HG02623 (cell line): ENCODE measurements around the gene ERMAP.
A peak's percentile ranks its signal among the peaks of the same experiment; 100 is the strongest.

Source experiments
- ATAC-seq: cut with Tn5 transposase; IDR thresholded peaks from one replicate; pipeline ENCODE4 v1.9.1; 2021; ENCODE audit warnings: moderate library complexity; ENCODE audit not compliant: unreplicated experiment

ERMAP gene

DNA sequence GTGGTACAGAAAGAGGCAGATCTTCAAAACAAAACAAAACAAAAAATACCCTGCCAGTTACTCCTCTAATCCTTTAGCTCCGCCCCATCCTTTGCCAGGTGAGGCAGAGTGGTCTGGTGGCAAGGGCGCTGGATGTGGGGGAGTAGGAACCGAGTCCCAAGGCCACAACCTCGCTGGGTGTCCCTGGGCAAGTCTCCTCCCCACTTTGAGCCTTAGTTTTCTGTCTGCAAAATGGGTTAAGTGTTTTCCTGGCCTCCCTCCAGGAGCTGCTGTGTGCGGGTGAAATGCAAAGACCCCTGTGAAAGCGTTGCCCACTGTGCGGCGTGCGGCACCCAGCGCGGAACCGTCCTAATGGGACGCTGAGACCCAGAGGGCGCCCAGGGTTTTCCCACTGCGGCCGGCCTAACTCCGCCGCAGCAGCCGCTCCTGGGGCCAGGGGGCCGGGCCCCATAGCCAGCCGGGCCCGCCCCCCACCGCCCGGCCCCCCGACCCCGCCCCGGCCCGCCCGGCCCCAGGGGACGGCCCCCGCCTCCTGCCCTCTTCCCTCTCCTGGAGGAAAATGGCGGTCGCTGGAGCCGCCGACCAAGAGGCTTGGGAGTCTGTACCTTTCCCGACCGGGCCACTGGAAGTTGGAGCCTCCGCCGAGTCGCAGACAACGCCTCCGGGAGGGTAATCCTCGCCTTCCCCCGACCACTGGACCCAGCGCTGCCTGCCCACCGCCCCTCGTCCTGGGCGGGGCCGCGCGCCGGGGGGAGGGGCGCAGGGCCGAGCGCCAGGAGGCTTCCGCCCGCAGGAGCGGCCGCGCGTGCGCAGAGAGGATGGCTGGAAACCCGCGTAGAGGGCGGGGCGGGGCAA, at the start of gene ERMAP, which contains the start of gene SVBP:
TSS of gene ERMAP (plus strand) at position 538 of the 855 bp plus-strand sequence. CDS start 13,327 bp downstream, outside the sequence.
TSS of gene SVBP (minus strand) at position 813 of the 855 bp plus-strand sequence. CDS start 853 bp downstream, outside the sequence.
- ATAC-seq: peak; percentile 75

- ATAC-seq: peak; percentile 11
Observed at GRCh38 chr1:42767510-42768000, 49.4 kb upstream of the ERMAP start.

DNA sequence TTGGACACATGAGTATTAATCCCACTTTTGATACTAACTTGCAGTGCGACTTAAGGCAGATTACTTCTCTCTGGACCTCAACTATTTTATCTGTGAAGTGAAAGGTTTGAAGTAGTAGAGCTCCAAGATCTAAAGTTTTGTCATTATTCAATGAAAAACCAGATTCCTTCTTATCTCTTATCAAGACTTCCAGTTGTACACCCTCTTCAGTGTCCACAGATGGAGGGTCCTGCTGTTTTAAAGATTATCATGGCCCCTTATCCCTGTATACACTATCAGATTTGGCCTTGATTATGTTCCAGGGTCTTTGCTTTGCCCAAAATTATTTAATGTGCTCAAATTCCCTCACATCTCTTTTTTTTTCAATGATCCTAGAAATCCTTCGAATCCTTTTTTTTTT, 48.8 kb upstream of the ERMAP start:
- no peak for ATAC-seq

DNA sequence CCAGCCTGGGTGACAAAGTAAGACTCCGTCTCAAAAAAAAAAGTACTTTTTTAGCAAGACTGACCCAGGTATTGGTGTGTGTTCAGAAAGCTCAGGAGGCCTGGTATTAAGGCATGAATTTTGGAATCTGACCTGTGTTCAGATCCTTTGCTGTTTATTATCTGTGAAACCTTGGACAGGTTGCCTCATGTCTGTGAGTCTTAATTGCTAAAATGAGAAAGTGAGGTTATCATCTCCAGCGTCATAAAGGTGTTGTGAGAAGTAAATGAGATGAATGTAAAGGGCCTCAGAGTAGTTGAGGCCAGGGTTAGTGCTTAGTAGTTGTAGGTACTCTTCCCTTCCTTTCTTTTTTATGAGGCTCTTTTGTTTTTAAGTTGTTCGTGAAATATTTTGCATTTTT, 47.1 kb upstream of the ERMAP start:
- no peak for ATAC-seq

GRCh38 chr1:42773420-42773819, 43.5 kb upstream of the ERMAP start:
- ATAC-seq: no peak

DNA sequence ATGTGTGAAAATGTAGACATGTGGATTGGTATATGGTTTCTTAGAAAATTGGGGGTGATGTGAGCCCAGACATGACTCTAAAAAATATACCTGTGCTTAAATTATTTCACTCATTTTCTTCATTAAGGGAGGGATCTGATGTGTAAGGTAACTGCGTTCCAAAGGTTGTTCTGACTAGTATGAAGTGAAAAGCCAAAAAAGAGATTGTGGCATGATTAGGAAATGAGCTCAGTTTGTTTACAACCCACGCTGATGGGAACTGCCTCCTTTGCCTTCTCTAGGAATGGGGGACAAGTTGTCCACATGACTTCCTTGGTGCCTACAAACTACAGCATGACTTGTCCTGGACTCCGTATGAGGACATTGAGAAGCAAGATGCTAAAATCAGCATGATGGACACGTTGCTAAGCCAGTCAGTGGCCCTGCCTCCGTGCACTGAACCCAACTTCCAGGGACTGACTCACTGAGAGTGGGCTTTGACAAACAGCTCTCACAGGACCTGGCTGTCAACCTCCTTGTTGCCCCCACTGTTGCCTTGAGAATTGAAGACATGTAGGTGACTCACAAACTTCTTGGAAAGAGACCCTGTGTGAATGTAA, 41.9 kb upstream of the ERMAP start:
- ATAC-seq: no peak

- no peak for ATAC-seq
Observed at GRCh38 chr1:42776502-42776901, 40.4 kb upstream of the ERMAP start.

DNA sequence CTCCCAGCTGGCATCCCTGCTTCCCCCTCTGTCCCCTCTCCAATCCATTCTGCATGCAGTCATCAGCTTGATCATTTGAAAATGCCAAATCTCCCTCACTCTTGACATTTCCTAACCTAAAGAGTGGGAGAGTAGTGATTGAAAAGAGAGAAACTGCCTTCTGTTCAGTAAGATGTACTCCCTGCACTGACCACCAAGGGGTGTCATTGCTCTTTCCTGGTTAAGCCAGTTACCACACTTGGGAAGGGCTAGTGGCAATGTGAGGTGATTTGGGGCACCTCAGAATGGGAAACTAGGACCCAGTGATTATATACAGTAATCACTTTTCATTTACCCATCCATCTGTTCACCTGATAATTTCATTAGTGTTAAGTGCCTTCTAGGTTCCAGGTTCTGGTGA, 39.1 kb upstream of the ERMAP start:
- no peak for ATAC-seq

- no peak for ATAC-seq
Observed at GRCh38 chr1:42779725-42780124, 37.2 kb upstream of the ERMAP start.

- no peak for ATAC-seq
Observed at GRCh38 chr1:42780176-42780575, 36.7 kb upstream of the ERMAP start.

DNA sequence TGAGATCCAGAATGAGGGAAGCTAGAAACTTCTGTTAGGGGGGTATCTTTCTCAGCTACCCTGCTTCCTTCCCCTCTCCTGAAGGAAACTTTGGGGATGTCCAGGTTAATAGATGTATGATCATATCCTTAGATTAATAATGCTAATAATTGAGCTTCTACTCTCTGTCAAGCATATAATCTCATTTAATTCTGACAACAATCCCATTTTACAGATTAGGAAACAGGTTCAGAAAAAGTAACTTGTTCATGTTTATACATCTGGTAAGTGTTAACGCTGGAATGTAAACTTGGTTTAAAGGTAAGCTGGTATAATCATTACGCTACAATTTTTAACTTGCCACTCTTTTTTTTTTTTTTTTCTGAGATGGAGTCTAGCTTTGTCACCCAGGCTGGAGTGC, 33.8 kb upstream of the ERMAP start:
- ATAC-seq: no peak

GRCh38 chr1:42784547-42784945, 32.4 kb upstream of the ERMAP start:
- no peak for ATAC-seq

- no peak for ATAC-seq
Observed at GRCh38 chr1:42784946-42785693, 31.8 kb upstream of the ERMAP start, which contains the start of gene TMEM269. Gene TMEM269, plus strand, starts transcription at chr1:42784991. Its CDS starts 4,903 bp downstream, at chr1:42789894.

- no peak for ATAC-seq
Observed at GRCh38 chr1:42786097-42786496, 30.8 kb upstream of the ERMAP start.

GRCh38 chr1:42788021-42788420, 28.9 kb upstream of the ERMAP start:
- ATAC-seq: no peak

DNA sequence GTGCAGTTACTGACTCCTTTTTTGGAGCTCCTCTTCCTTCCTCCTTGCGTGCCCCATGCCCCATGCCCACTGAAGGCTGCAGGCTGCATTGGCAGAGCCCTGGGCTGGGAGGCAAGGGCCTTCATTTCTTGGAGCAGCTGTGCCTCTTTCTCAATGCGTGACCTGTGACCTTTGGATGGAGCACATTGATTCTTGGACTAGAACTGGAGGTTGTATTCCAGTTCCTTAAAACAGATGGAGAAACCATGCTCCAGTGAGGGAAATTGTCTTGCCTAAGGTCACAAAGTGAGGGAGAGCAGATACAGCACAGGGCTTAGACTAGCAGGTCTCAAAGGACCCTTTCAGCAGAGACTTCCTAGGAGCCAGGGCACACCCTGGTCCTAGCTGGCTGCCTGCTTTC, 23.1 kb upstream of the ERMAP start:
- ATAC-seq: no peak

DNA sequence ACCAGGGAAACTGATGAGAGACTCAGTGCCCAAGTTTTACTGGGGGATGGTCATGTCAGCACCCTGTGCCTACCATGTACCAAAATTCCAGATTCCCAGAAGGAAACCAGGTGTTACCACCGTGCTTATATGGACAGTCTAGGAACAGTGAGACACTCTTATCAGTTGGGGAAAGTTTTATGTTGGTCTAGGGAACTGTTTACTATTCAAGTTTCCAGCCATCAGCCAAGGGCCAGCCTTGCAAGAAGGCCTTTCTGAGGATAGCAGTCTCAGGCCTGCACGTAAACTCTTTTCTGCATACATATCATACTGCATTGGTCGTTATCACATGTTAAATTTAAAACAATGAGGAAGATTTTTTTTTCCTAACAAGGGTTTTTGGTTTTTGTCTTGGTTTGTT, 19.5 kb upstream of the ERMAP start:
- ATAC-seq: no peak

GRCh38 chr1:42797979-42798378, 18.9 kb upstream of the ERMAP start:
- no peak for ATAC-seq

DNA sequence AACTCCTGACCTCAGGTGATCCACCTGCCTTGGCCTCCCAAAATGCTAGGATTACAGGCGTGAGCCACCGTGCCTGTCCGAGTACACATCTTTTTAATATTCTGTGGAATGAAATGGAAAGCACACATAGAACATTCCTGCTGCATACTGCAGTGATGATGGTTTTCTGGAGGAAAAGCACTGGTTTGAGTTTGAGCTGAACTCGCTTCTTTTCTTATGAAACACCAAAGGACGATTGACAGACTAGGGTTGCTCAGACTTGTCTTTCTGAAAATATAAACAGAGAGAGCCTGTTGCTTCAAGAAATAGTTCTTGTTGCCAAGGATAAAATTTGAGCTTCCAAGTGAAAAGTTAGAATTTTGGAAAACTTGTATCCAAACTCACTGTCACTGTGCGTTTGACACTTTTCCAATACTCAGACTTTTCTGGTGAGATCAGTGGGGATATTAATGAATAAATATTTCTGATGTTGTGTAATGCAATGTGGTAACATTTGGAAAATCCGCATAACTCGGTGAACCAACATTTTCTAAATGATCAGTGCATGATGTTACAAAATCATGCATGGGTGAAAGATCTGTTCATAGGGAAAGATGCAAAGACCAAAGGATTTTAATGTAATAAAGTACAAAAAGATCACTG, 15.0 kb upstream of the ERMAP start:
- ATAC-seq: no peak

GRCh38 chr1:42806171-42806570, 10.8 kb upstream of the ERMAP start:
- ATAC-seq: no peak

DNA sequence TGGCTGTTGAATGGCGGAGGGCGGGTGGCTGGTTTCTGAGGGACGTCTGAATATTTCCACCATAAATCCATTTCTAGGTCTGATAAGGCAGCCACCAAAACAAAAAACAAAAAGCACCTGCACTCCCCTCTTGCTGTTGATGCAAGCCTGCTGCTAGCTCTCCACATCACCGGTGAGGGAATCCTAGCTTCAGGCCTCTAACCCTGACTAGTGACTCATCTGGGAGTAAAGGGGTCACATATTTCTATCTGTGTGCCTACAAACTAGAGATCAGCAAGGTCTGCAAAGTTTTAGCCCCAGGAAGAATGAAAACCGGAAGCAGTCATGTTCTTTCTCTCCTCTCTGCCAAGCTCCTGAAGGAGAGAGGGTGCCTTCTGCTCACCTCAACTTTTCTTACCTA, 10.3 kb upstream of the ERMAP start:
- no peak for ATAC-seq
